ENCODE results near the gene CDIP1. TPM values are rescaled to one million over a fixed set of nuclear protein-coding genes. Genes with fewer than 3 reads are reported as not detected.
A peak's percentile ranks its signal among the peaks of the same experiment; 100 is the strongest.

Gene CDIP1
- total and polyA plus RNA-seq, 10 of the 15 experiments (the other 5 are each of a cell fraction or from before 2014, with no cell fraction given): 6.1 to 32.4 (median 13.6) TPM

- TF ChIP-seq, protein P1, sequence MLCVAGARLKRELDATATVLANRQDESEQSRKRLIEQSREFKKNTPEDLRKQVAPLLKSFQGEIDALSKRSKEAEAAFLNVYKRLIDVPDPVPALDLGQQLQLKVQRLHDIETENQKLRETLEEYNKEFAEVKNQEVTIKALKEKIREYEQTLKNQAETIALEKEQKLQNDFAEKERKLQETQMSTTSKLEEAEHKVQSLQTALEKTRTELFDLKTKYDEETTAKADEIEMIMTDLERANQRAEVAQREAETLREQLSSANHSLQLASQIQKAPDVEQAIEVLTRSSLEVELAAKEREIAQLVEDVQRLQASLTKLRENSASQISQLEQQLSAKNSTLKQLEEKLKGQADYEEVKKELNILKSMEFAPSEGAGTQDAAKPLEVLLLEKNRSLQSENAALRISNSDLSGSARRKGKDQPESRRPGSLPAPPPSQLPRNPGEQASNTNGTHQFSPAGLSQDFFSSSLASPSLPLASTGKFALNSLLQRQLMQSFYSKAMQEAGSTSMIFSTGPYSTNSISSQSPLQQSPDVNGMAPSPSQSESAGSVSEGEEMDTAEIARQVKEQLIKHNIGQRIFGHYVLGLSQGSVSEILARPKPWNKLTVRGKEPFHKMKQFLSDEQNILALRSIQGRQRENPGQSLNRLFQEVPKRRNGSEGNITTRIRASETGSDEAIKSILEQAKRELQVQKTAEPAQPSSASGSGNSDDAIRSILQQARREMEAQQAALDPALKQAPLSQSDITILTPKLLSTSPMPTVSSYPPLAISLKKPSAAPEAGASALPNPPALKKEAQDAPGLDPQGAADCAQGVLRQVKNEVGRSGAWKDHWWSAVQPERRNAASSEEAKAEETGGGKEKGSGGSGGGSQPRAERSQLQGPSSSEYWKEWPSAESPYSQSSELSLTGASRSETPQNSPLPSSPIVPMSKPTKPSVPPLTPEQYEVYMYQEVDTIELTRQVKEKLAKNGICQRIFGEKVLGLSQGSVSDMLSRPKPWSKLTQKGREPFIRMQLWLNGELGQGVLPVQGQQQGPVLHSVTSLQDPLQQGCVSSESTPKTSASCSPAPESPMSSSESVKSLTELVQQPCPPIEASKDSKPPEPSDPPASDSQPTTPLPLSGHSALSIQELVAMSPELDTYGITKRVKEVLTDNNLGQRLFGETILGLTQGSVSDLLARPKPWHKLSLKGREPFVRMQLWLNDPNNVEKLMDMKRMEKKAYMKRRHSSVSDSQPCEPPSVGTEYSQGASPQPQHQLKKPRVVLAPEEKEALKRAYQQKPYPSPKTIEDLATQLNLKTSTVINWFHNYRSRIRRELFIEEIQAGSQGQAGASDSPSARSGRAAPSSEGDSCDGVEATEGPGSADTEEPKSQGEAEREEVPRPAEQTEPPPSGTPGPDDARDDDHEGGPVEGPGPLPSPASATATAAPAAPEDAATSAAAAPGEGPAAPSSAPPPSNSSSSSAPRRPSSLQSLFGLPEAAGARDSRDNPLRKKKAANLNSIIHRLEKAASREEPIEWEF (IDR thresholded peaks at IDR 0.05; ENCODE audit: insufficient replicate concordance, low read depth, low read length): no peak
- TF ChIP-seq IKZF1 (conservative IDR thresholded peaks at IDR 0.05) (0 out of 2 replicates have a peak, but pooled peaks have one; percentile 28), POLR2AphosphoS5 (IDR thresholded peaks at IDR 0.05; ENCODE audit: low read length) (no peak), EED (IDR thresholded peaks at IDR 0.05; ENCODE audit: low read depth) (0 out of 2 replicates have a peak, but pooled peaks have one; percentile 37), ETV6 (conservative IDR thresholded peaks at IDR 0.05 in 1 of 2, IDR thresholded peaks at IDR 0.05 in 1 of 2; ENCODE audit: borderline replicate concordance in 1 of 2, low read depth in 1 of 2) (no peak), ZBTB11 (CRISPR knock-in tag; IDR thresholded peaks at IDR 0.05) (no peak), MTA3 (IDR thresholded peaks at IDR 0.05; ENCODE audit: borderline replicate concordance, low read length) (no peak)
Observed at GRCh38 chr16:4506450-4506849, 32.1 kb downstream of the CDIP1 start (continued).

Data from GM12878 (cell line).